GM19023 (cell line): ENCODE data around the gene TXNDC11.

Experiments used
- ATAC-seq: cut with Tn5 transposase; IDR thresholded peaks from one replicate; pipeline ENCODE4 v1.9.1; 2021; ENCODE audit warnings: mild to moderate bottlenecking, moderate library complexity; ENCODE audit not compliant: unreplicated experiment

The TXNDC11 gene

DNA sequence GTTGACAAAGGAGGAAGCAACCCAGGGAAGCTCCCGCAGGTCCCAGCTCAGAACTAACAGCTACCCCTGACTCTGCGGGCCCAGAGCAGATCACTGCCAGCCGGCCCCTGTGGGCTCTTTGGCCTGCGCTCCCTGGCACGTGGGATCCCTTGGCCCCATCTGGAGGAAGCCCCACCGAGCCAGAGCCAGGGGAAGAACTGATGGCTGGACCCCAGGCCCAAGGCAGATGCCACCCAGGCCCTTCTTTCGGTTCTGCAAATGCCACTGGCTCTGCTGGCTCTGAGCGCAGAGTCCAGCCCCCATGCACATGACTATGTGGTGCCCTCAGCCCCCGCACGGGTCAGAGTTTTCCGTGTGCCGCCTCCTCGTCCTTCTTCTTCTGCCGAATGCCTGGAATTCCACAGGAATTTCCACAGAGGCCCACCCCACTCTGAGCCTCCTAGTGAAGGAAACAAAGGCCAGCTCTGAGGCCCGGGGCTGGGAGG is 110.2 kb downstream of the TXNDC11 start:
- no peak for ATAC-seq

DNA sequence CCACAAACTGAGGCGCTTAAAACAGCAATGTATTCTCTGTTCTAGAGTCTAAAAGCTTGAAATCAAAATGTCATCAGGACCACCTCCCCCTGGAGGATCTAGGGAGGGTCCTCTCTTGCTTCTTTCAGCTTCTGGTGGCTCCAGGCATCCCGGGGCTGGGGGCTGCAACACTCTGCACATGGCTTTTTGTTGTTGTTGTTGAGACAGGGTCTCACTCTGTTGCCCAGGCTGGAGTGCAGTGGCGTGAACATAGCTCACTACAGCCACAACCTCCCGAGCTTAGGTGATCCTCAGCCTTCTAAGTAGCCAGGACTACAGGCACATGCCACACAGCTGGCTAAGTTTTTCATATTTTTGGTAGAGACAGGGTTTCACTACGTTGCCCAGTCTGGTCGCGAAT is 111.4 kb downstream of the TXNDC11 start:
- no peak for ATAC-seq

DNA sequence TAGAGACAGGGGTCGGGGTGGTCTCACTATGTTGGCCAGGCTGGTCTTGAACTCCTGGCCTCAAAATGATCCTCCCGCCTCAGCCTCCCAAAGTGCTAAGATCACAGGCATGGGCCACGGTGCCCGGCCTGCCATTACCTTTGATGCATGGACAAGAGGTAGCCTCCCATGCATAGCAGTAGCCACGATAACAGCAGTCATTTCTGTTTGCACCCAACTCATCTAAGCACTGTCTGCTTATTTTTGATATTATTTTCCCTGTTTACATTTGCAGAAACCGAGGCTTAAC is 111.9 kb downstream of the TXNDC11 start:
- no peak for ATAC-seq

DNA sequence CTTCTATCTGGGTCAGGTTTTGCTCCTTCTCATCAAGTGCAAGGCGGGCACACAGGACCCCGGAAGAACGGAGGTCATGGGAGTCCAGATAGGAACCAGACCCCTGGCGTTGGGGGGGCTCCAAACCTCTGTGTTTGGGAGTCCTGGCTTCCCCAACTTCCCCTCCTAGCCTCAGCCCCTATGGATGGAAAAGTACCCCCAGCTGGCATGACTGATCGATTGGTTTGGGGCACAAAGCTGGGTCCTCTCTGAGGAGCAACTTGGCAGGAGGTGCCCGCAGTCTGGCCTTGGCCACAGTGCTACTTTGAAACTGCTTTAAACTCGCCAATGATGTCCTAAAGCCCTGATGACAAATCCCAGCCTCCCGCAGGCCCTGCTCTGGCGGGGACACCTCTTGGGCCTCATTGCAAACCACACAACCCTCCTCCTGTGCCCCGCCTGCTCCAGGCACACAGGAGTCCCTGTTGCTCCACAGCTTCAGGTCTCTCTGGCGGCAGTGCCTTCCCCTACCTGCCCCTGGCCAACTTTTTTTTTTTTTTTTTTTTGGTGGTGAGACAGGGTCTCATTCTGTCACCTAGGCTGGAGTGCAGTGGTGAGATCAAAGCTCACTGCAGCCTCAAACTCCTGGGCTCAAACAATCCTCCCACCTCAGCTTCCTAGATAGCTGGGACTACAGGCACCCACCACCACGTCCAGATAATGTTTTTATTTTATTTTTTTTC is 112.5 kb downstream of the TXNDC11 start:
- no peak for ATAC-seq
